Breast epithelium (tissue), 3 donors: ENCODE data around the gene SLC36A4.

Source experiments
- CTCF ChIP-seq, 3 donors: fragments of 450-650 bp; IDR thresholded peaks; one replicate each; pipeline ENCODE4 v1.5.1; 2016 to 2017; ENCODE audit warnings: antibody characterized with exemption in 3 of 3, mild to moderate bottlenecking in 3 of 3, moderate library complexity in 3 of 3
- POLR2A ChIP-seq: fragments of 450-650 bp; IDR thresholded peaks from one replicate; pipeline ENCODE4 v1.6.1; 2016; ENCODE audit warnings: antibody characterized with exemption, mild to moderate bottlenecking, moderate library complexity
- POLR2AphosphoS5 ChIP-seq, 3 donors: sonication (generic); formaldehyde crosslinking; IDR thresholded peaks; one replicate each; pipeline ENCODE4 v1.6.1; 2017; ENCODE audit warnings: antibody characterized with exemption in 3 of 3

DNA sequence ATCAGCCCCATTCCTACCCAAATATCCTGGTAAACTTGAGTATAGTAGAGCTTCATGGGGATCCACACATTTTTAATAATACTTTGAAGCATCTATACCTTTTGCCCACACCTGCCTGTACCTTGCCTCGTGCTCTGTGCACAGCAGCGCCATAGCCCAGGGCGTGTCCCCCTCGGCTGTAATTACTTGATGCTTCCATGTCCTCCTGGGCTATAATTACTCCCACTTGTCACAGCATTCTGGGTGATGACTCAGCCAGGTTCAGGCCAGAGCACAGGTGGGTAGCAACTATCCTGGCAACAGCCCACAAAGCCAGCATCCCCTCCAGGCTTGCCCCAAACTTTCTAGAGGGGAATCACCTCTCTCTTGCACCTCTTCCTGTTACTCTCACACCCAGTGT lies 23.7 kb upstream of the SLC36A4 start:
- TF ChIP-seq POLR2A: no peak
- no peak for TF ChIP-seq CTCF (IDR thresholded peaks at IDR 0.05)
- no peak for TF ChIP-seq POLR2AphosphoS5 (IDR thresholded peaks at IDR 0.05)
